Measurements from ENCODE around the gene CELF3. TPM values are rescaled to one million over a fixed set of nuclear protein-coding genes. Genes with fewer than 3 reads are reported as not detected.
"Not testable (repeated sequence)": the region's sequence is repeated elsewhere in the genome, so short reads cannot be mapped to it uniquely, and the experiment has no call there.

CELF3 gene
- total RNA-seq, 1 donor from 2014 or later, result not detected

DNA sequence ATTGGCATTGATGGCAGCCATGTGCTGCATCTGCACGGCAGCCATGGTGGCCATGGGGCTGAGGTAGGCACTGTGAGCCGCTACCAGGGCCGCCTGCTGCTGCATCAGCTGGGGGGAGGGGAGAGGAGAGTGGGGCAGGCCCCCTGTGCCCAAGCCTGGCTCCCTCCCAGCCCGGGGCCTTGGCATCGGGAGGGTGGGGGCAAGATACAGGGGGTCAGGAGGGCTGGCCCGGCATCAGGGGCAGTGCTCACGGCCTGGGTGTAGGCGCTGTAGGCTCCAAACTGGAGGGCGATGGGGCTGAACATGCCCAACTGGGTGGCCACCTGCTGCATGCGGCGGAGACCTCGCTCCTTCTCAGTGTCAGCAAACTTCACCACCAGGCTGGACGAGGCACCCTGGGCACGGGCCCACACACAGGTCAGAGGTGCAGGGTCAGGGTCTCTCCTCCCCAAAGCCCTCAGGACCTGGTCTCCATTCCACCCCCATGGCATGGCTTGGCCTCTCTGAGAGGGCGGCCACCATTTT, 9.0 kb downstream of the CELF3 start:
- ATAC-seq, result no peak

DNA sequence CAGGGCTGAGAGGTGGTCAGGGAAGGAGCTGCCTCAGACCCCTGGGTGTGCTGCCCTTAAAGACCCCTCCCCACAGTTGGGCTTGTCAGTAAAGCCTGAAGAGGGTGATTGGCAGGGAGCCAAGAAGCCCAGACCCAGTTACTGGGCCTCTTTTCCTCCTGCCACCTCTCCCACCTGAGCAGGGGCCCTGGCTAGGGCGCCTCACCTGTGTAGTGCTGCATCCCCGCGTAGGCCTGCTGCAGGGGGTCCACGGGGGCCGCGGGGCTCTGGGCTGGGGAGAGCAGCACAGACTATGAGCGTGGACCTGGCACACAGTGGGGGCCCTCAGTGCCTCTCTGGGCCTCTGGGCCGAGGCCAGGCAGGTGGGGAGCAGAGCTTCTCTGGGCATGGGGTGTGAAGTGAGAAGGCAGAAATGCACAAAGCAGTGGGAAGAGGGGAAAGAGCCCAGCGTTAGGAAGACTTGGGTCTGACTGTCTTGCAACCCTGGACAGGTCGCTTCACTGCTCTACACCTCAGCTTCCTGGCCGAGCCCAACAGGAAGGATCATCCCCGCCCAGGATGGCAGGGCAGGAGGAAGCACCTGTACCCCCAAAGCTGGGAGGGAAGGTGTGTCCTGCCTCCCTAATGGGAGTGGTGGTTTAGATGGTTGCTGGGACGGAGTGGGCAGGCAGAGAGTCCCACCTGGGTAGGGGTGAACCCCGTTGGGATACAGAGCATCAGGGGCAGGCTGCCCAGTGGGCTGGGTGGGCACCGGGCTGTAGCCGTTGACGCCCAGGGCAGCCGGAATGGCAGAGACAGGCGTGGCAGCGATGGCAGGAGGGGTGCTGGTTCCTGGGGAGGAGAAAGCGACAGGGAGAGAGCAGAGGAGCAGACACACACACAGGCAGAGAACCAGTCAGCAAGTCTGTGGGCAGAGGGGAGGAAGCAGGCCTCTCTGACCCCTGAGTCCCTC, 9.9 kb downstream of the CELF3 start:
- intact Hi-C loops (cut with micrococcal nuclease), result no loop called here
- DNase-seq (no peak), ATAC-seq (no peak)

More for the DNA sequence above, 9.0 kb downstream of the CELF3 start:
- DNase-seq, result no peak
- intact Hi-C loops (cut with micrococcal nuclease), result no loop called here

DNA sequence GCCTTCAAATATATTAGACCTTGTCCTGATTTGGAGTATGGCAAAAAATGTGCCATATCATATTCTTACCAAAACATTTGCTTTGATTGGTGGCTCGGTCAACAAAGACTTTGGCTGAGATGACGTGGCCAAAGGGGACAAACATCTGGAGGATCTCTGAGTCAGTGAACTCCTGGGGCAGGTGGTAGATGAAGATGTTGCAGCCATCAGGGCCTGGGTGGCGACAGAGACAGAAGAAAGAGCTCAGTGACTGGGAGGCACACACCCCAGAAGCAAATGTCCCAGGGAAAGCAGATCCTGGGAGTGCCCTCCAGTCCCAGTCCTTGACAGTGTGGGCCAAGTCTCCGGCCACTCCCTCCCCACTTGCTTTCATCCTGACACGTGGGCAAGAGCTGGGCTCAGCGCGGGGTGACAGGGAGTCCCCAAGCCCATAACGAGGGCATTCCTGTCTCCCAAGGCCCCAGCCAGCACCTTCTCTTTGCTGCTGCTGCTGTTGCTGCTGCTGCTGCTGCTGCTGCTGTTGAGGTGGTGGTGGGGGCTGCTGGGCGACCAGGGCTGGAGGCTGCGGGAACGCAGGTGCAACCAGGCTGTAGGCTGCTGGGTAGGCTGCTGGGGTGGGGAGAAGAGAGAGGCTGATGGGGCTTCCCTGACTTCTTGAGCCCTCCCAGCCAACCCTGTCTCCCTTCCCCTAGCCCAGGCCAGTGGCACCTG, 10.7 kb downstream of the CELF3 start:
- DNase-seq (no peak), ATAC-seq (no peak)
- intact Hi-C loops (cut with micrococcal nuclease), result no loop called here

DNA sequence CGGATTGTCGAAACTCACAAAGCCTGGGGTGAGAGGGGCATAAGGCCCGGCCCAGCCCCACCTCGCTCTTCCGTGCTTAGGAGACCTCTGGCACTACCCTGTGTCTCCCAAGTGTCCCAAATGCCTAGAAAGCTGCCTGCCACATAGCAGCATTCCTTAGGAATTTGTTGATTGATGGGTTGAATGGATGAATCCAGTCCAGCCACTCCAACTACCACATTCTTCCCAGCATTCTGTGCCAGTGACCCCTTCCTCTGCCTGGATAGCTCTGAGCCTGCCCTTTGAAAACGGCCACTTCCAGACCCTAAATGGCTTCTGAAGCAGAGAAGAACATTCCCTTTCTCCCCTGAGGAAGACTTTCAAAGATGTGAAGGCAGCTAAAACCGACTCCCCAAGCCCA, 11.5 kb downstream of the CELF3 start:
- ATAC-seq, result no peak
- no peak for DNase-seq
- intact Hi-C loops (cut with micrococcal nuclease), result no loop called here

DNA sequence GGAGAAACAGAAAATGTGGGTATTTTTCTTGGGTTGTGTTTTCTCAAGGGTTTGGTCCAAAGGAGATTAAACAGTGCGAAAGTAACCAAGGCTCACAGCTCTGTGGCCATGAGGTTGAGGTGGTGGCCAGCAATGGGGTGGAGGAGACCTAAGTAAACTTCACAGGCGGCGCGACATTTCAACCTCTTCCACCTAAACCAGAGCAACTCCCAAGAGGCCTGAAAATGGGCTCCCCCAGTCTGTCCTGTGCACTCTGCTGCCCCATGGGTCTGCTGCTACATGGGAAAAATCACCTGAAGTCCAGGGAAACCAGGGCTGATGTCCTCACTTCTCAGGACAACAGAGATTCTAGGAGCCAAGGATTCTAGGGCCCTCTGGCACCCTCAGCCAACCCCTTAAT, 12.4 kb downstream of the CELF3 start:
- intact Hi-C loops (cut with micrococcal nuclease), result no loop called here
- DNase-seq (no peak), ATAC-seq (no peak)

DNA sequence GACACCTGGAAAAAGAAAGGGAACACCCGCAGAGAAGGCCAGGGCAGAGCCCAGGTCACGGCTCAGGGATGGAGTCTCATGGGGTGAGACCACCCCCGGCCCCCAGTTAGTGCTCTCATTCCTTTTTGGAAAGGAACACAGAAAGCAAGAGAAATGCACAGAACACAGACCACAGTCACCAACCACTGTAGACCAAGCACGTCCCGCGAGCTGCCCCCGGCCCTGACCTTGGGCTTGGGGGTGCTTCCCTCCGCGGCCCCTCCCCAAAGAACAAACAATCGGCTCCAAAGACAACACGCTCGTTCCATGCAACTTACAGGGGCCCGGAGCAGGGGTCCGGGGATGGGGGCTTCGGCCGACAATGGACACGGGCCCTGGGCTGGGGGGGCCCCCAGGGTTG, 12.8 kb downstream of the CELF3 start:
- DNase-seq, result no peak
- intact Hi-C loops (cut with micrococcal nuclease), result no loop called here
- no peak for ATAC-seq

DNA sequence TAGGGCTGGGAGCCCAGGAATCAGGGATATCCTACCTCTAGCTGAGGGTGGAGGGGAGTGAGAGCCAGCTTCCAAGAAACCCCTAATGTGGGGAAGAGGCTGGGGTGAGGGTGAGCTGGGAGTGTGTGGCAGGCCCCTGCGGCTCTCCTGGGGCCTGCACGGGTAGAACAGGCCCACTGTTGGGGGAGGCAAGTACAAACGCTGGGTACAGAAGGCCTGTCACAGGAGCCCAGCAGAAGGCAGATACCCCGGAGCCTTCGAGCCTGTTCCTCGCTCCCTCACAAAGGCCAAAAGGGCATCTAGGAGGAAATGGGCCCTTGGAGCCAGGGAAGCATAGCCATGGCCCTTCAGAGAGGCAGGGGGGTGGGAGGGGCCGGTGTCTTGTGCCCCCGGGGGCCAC, 13.7 kb downstream of the CELF3 start:
- ATAC-seq, result no peak
- DNase-seq, result no peak
- intact Hi-C loops (cut with micrococcal nuclease), result no loop called here

DNA sequence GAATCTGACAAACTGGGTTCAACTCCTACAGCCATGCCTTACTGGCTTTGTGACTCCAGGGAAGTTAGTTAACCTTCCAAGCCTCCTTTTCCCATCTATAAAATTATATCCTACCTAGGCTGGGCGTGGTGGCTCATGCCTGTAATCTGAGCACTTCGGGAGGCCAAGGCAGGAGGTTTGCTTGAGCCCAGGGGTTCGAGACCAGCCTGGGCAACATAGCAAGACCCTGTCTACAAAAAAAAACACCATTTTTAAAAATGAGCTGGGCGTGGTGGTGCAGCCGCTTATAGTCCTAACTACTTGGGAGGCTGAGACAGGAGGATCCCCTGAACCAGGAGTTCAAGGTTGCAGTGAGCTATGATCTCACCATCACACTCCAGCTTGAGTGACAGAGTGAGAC, 15.1 kb downstream of the CELF3 start:
- ATAC-seq, result no peak
- intact Hi-C loops (cut with micrococcal nuclease), result no loop called here

DNA sequence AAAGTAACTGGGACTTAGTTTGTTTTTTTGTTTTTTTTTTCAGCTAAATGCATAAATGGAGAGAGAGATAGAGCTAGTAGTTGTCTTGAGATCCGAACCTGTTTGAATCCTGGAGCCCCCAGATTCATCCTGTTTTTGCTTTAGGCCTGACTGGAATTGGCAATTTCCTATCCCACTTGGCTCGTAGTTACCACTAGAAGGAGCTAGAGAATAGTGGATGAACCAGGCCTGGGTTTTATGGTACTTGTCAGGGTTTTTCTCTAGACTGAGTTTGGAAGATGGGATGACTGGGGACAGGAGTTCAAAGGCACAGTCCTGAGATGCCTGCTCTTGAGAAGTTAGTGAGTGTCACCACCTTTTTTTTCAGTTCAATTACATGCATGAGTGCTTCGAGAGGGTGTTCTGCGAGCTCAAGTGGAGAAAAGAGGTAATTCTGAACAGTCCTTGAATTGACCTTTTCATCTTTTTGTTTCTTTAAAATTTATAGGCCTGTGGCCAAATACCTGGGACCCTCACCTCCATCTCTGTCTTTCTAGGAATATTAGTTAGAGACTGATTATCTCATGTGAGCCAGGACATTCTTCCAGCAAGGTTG, 23.4 kb downstream of the CELF3 start:
- intact Hi-C loops (cut with micrococcal nuclease), result loop anchor here (5.0 kb wide), 1 partner anchor 44 kb away; no protein-coding TSS in a partner anchor
- ATAC-seq, result peak; percentile 34
- DNase-seq, result no peak

More for the DNA sequence above, 15.1 kb downstream of the CELF3 start:
- DNase-seq, result no peak

DNA sequence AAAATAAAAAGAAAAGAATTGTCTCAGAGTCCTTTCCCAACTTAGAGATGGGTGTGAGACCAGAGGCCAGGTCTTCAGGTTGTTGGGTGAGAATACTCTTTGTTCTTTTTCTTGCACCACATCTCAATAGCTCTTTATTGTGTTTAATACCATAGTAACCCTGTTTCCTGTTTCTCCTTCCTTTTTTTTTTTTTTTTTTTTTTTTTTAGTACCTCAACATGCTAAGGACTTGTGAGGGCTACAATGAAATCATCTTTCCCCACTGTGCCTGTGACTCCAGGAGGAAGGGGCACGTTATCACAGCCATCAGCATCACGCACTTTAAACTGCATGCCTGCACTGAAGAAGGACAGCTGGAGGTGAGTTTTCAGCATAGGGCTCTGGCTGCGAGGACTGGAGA, 24.4 kb downstream of the CELF3 start:
- no peak for ATAC-seq
- no peak for DNase-seq
- intact Hi-C loops (cut with micrococcal nuclease), result loop anchor here (5.0 kb wide), 1 partner anchor 45 kb away; no protein-coding TSS in a partner anchor

DNA sequence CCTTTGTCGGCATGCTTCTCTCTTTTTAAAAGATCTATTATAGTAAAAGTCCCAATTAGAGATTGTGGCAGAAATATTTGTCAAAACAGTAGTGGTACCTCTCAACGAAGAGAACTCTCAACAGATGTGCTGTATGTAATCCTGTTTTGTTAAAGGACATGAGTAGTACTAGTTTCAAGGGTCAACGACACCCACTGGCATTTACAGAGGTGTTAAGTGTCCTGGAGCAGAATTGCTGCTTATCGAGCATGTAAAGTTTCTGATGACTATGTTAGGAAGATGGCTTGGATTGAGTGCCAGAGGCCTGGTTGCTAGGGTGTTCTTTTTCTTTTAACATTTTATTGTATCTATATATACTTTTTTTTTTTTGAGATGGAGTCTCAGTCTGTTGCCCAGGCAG, 27.1 kb downstream of the CELF3 start:
- ATAC-seq (peak; percentile 72), DNase-seq (no peak)
- intact Hi-C loops (cut with micrococcal nuclease), result no loop called here

DNA sequence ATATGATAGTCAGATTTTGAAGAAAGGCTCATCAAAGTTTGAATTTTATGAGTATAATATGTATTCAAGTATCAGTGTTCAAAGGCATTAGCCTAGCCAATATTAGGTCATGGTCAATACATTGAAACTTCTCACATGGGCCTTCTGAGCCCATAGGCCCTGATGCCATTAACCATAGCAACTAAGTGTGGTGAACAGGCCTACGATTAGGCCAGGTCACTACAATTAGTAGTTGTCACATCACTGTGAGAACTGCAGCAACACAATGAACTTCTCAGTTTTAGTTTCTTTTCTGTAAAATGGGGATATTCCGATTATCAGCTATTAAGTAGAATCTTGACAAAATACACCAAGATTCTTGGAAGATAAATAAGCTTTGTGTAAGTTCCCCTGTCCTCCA, 30.0 kb downstream of the CELF3 start:
- DNase-seq (no peak), ATAC-seq (no peak)
- intact Hi-C loops (cut with micrococcal nuclease), result no loop called here

DNA sequence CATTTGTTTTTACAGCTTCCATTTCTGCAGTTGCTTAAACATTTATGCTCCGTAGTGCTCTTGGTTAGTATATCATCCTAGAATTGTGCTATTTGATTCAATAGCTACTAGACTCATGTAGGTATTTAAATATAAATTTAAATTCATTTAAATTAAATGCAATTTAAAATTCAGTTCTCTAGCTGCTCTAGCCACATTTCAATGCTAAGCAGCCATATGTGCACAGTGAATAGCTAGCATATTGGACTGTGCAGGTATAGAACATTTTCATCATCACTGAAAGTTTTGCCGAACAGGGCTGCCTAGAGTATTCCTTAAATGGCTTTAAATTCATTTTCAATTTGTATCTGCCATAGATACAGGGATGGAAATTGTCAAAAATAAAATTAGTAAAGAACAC, 32.5 kb downstream of the CELF3 start:
- intact Hi-C loops (cut with micrococcal nuclease), result no loop called here
- ATAC-seq (no peak), DNase-seq (no peak)

DNA sequence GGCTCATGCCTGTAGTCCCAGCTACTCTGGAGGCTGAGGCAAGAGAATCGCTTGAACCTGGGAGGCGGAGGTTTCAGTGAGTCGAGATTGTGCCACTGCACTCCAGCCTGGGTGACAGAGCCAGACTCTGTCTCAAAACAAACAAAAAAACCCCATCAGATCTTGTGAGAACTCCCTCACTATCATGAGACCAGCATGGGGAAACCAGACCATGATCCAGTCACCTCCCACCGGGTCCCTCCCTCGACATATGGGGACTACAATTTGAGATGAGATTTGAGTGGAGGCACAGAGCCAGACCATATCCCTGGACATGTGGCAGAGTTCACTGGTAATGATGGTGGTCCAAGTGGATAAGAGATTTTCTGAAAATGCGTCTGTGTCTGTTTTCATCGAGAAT, 33.7 kb downstream of the CELF3 start:
- DNase-seq; ATAC-seq; intact Hi-C loops (cut with micrococcal nuclease): not testable (repeated sequence)

DNA sequence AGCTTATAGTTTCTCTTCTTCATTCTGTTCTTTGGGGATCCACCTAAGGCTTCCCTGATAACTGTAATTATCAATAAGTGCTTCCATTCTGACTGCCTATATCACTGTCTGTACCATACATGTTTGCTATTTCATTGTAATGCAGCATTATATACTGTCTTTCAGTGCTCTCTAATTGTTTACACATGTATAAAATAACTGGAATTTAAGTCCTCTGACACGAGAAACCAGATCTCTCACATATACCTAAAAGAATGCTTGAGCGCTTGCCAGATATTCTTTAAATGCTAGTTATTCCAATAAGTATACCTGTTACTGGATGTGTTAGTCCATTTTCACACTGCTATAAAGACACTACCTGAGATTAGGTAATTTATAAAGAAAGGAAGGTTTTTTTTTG, 34.7 kb downstream of the CELF3 start:
- intact Hi-C loops (cut with micrococcal nuclease), result no loop called here
- ATAC-seq (no peak), DNase-seq (no peak)

DNA sequence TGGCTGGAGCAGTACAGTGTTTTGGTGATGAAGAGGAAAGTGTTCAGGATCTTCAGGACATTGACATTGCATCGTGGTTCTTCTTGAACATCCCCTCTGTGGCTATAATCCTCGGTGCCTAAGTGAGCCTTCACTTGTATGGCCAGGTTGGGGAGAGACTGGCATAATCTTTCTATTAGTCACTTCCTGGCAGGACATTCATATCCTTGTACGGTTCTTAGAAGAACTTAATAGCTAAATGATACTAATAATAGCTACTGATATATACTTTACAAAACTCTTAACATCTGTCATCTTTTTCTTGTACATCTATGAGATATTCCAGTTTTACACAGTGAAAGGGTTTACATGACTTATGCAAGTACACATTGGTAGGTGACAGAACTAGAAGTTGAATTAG, 35.8 kb downstream of the CELF3 start:
- DNase-seq (no peak), ATAC-seq (peak; percentile 37)
- intact Hi-C loops (cut with micrococcal nuclease), result no loop called here

DNA sequence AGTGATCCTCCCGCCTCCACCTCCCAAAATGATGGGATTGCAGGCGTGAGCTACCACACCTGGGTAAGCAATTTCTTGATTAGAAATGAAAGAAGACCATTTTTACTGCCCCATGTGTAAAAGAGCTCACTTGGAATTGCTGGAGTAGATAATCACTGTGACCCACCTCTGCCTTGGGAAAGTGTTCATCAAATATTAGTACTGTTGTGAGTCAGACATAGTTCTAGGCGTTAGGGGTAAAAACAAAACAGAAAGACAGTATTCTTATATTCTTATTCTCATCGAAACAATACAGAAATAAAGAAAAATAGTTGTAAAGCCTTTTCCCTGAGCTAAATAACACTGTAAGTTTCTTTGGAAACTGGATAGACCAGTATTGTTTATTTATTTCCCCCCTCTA, 36.2 kb downstream of the CELF3 start:
- DNase-seq (no peak), ATAC-seq (no peak)
- intact Hi-C loops (cut with micrococcal nuclease), result no loop called here

DNA sequence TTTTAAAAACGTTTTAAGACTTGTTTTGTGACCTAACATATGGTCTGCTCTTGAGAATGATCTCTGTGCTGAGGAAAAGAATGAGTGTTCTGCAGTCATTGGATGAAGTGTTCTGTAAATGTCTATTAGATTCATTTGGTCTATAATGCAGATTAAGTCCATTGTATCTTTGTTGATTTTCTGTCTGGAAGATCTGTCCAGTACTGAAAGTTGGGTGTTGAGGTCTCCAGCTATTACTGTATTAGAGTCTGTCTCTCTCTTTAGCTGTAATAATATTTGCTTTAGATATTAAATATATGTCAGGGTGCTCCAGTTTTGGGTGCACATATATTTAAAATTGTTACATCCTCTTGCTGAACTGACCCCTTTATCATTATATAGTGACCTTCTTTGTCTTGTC, 43.2 kb downstream of the CELF3 start:
- intact Hi-C loops (cut with micrococcal nuclease), result no loop called here
- no peak for ATAC-seq

DNA sequence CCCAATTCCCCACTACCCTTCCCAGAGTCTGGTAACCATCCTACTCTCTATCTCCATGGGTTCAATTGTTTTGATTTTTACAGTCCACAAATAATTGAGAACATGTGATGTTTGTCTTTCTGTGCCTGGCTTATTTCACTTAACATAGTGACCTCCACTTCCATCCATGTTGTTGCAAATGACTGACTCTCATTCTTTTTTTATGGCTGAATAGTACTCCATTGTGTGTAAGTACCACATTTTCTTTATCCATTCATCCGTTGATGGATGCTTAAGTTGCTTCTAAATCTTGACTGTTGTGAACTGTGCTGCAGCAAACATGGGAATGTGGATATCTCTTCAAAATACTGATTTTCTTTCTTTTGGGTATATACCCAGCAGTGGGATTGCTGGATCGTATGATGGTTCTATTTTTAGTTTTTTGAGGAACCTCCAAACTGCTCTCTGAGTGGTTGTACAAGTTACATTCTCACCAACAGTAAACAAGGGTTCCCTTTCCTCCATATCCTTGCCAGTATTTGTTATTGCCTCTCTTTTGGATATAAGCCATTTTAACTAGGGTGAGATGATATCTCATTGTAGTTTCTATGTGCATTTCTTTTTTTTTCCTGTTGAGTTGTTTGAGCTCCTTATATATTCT, 46.4 kb downstream of the CELF3 start:
- ATAC-seq; DNase-seq; intact Hi-C loops (cut with micrococcal nuclease): not testable (repeated sequence)

More for the DNA sequence above, 43.2 kb downstream of the CELF3 start:
- no peak for DNase-seq

Data from left ventricle myocardium superior (tissue), 1 donor.